GM23338 (cell line): ENCODE data around the gene NSF.
"Not testable (repeated sequence)": the region's sequence is repeated elsewhere in the genome, so short reads cannot be mapped to it uniquely, and the experiment has no call there.

Source experiments
- CREB1 ChIP-seq: fragments of 250-450 bp; sonication (Bioruptor Pico); IDR thresholded peaks from 2 replicates; pipeline ENCODE4 v1.5.0; 2020; ENCODE audit warnings: low read depth, mild to moderate bottlenecking, moderate library complexity
- CTCF ChIP-seq, 2 experiments: fragments of 200-600 bp in 1 of 2; sonication (generic) in 1 of 2; conservative IDR thresholded peaks; 2 replicates each; pipeline versions ENCODE4 v1.5.1 to v1.6.1; 2016 to 2017; ENCODE audit warnings: antibody characterized with exemption in 2 of 2, low read depth in 2 of 2, mild to moderate bottlenecking in 2 of 2, moderate library complexity in 1 of 2
- EZH2 ChIP-seq: fragments of 200-600 bp; sonication (generic); IDR thresholded peaks from one replicate; pipeline ENCODE4 v1.8.0; 2017; ENCODE audit warnings: antibody characterized with exemption, mild to moderate bottlenecking, low read depth; ENCODE audit not compliant: unreplicated experiment
- EZH2phosphoT487 ChIP-seq: fragments of 200-600 bp; sonication (generic); IDR thresholded peaks from one replicate; pipeline ENCODE4 v1.8.1; 2018; ENCODE audit warnings: antibody characterized with exemption; ENCODE audit not compliant: unreplicated experiment
- JUNB ChIP-seq: IDR thresholded peaks from one replicate; pipeline ENCODE4 v1.6.1; 2016; ENCODE audit warnings: antibody characterized with exemption; ENCODE audit not compliant: unreplicated experiment
- POLR2AphosphoS5 ChIP-seq: IDR thresholded peaks from 2 replicates; pipeline ENCODE4 v1.6.1; 2016; ENCODE audit warnings: antibody characterized with exemption, low read depth
- REST ChIP-seq: IDR thresholded peaks from one replicate; pipeline ENCODE4 v1.6.1; 2018; ENCODE audit warnings: antibody characterized with exemption; ENCODE audit not compliant: unreplicated experiment
- STAT1 ChIP-seq: IDR thresholded peaks from one replicate; pipeline ENCODE4 v1.6.1; 2016; ENCODE audit warnings: antibody characterized with exemption; ENCODE audit not compliant: unreplicated experiment
- ZNF114 ChIP-seq: fragments of 250-450 bp; sonication (Bioruptor Pico); IDR thresholded peaks from 2 replicates; pipeline ENCODE4 v1.5.0; 2020; ENCODE audit warnings: mild to moderate bottlenecking, moderate library complexity
- ZNF331 ChIP-seq: fragments of 250-450 bp; sonication (Bioruptor Pico); IDR thresholded peaks from 2 replicates; pipeline ENCODE4 v1.5.0; 2020; ENCODE audit warnings: low read depth, mild to moderate bottlenecking, moderate library complexity
- TF ChIP-seq, protein P1 (sequence below): IDR thresholded peaks from 2 replicates; pipeline ENCODE4 v1.6.1; 2016; ENCODE audit warnings: antibody characterized with exemption

DNA sequence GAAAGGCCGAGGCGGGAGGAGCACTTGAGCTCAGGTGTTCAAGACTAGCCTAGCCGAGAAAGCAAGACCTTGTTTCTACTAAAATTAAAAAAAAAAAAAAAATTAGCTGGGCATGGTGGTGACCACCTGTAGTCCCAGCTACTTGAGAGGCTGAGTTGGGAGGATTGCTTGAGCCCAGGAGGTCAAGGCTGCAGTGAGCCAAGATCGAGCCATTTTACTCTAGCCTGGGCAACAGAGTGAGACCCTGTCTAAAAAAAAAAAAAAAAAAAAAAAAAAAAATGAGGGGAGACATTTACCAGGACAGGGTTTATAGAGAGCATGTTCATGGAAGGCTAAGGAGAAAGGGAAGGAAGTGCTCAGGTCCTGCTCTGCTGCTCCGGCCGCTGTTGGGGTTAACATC lies 202.6 kb downstream of the NSF start:
- TF ChIP-seq CTCF (conservative IDR thresholded peaks at IDR 0.05; ENCODE audit: low read depth in 2 of 2); EZH2phosphoT487; POLR2AphosphoS5; CREB1 (CRISPR knock-in tag); STAT1; REST; EZH2; JUNB; ZNF114 (CRISPR knock-in tag); ZNF331 (CRISPR knock-in tag): not testable (repeated sequence)
- TF ChIP-seq, protein P1, sequence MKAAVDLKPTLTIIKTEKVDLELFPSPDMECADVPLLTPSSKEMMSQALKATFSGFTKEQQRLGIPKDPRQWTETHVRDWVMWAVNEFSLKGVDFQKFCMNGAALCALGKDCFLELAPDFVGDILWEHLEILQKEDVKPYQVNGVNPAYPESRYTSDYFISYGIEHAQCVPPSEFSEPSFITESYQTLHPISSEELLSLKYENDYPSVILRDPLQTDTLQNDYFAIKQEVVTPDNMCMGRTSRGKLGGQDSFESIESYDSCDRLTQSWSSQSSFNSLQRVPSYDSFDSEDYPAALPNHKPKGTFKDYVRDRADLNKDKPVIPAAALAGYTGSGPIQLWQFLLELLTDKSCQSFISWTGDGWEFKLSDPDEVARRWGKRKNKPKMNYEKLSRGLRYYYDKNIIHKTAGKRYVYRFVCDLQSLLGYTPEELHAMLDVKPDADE: not testable (repeated sequence)
